Hepatocyte (in vitro differentiated cells): ENCODE data around the gene SIRT6. TPM values are rescaled to one million over a fixed set of nuclear protein-coding genes. Genes with fewer than 3 reads are reported as not detected.

Source experiments
- DNase-seq: peaks from one replicate; pipeline ENCODE4 v3.0.0-alpha.2; 2016; ENCODE audit warnings: low spot score
- H2AFZ ChIP-seq: fragments of 200-600 bp; sonication (generic); 2 replicates; pipeline ENCODE4 v1.6.0; 2016; ENCODE audit warnings: antibody characterized with exemption, mild to moderate bottlenecking
- H3K27ac ChIP-seq: fragments of 200-600 bp; sonication (generic); 2 replicates; pipeline ENCODE4 v1.5.1; 2016; ENCODE audit warnings: mild to moderate bottlenecking
- H3K27me3 ChIP-seq: fragments of 200-600 bp; sonication (generic); 2 replicates; pipeline ENCODE4 v1.6.1; 2016
- H3K36me3 ChIP-seq: fragments of 200-600 bp; sonication (generic); replicated peaks from 2 replicates; pipeline ENCODE4 v1.5.1; 2016; ENCODE audit warnings: low read depth; ENCODE audit not compliant: insufficient read depth
- H3K4me1 ChIP-seq: fragments of 200-600 bp; sonication (generic); 2 replicates; pipeline ENCODE4 v1.5.1; 2016; ENCODE audit warnings: mild to moderate bottlenecking, moderate library complexity; ENCODE audit not compliant: insufficient read depth
- H3K4me2 ChIP-seq: fragments of 200-600 bp; sonication (generic); 2 replicates; pipeline ENCODE4 v1.6.0; 2016
- H3K4me3 ChIP-seq: fragments of 200-600 bp; sonication (generic); 2 replicates; pipeline ENCODE4 v1.5.1; 2016; ENCODE audit warnings: mild to moderate bottlenecking
- H3K79me2 ChIP-seq: fragments of 200-600 bp; sonication (generic); 2 replicates; pipeline ENCODE4 v1.6.0; 2017; ENCODE audit warnings: mild to moderate bottlenecking
- H3K9me2 ChIP-seq: fragments of 200-600 bp; sonication (generic); replicated peaks from 2 replicates; pipeline ENCODE4 v1.6.0; 2017; ENCODE audit warnings: mild to moderate bottlenecking; ENCODE audit not compliant: insufficient read depth
- H3K9me3 ChIP-seq: fragments of 200-600 bp; sonication (generic); 2 replicates; pipeline ENCODE4 v1.5.1; 2016; ENCODE audit warnings: low read depth, mild to moderate bottlenecking
- H4K20me1 ChIP-seq: fragments of 200-600 bp; sonication (generic); 2 replicates; pipeline ENCODE4 v1.6.0; 2016; ENCODE audit warnings: mild to moderate bottlenecking; ENCODE audit not compliant: insufficient read depth, poor library complexity, severe bottlenecking
- CTCF ChIP-seq: fragments of 200-600 bp; sonication (generic); IDR thresholded peaks from 2 replicates; pipeline ENCODE4 v1.5.1; 2016; ENCODE audit warnings: antibody characterized with exemption, mild to moderate bottlenecking; ENCODE audit not compliant: poor library complexity
- EZH2 ChIP-seq: fragments of 200-600 bp; sonication (generic); IDR thresholded peaks from 2 replicates; pipeline ENCODE4 v1.6.1; 2016; ENCODE audit warnings: antibody characterized with exemption, mild to moderate bottlenecking, borderline replicate concordance
- EZH2phosphoT487 ChIP-seq: fragments of 200-600 bp; sonication (generic); IDR thresholded peaks from one replicate; pipeline ENCODE4 v1.6.1; 2018; ENCODE audit warnings: antibody characterized with exemption, mild to moderate bottlenecking, low read depth, moderate library complexity; ENCODE audit not compliant: unreplicated experiment, severe bottlenecking
- WGBS: methylation state at CpG from one replicate; pipeline ENCODE4 v1.1.6; 2016; ENCODE audit warnings: low lambda C conversion rate; ENCODE audit errors: missing lambda C conversion rate; 5-methylcytosine and 5-hydroxymethylcytosine counted together
- polyA plus RNA-seq: library from polyadenylated mRNA; unstranded; fragments of >200 nt; fragmentation: Nextera tagmentation; extraction: Ambion mirVana; gene quantifications from 2 replicates; pipeline ENCODE4 v1.2.1, GENCODE V29; 2016
- total RNA-seq: library from RNA; depleted of rRNA; stranded (reverse); fragments of >200 nt; gene quantifications from 2 replicates; pipeline ENCODE4 v1.2.3, GENCODE V29; 2014

Gene SIRT6
- total and polyA plus RNA-seq, 2 experiments from 2014 or later, result 9.9 to 15.7 TPM

- Histone ChIP-seq H4K20me1 (no peaks in the 10 kb centered on the region), H3K4me1 (no peaks in the 10 kb centered on the region), H3K9me3 (no peaks in the 10 kb centered on the region), H3K4me3 (no peak overlapping the region), H2AFZ (no peak overlapping the region), H3K36me3 (no peaks in the 10 kb centered on the region), H3K27ac (no peak overlapping the region), H3K79me2 (peaks cover 18% of the 10 kb centered on the region), H3K27me3 (no peaks in the 10 kb centered on the region), H3K9me2 (no peaks in the 10 kb centered on the region), H3K4me2 (no peak overlapping the region)
- TF ChIP-seq EZH2 (no peak), CTCF (no peak), EZH2phosphoT487 (no peak)
- DNase-seq, result no peak
- 95% methylated on average over 5 of the region's 5 CpGs for WGBS
Measured at GRCh38 chr19:4177146-4177545, 5.2 kb downstream of the SIRT6 start.

GRCh38 chr19:4175669-4175931, 6.8 kb downstream of the SIRT6 start:
- Histone ChIP-seq H4K20me1 (no peaks in the 10 kb centered on the region), H3K9me3 (no peaks in the 10 kb centered on the region), H3K4me1 (no peaks in the 10 kb centered on the region), H2AFZ (no peak overlapping the region), H3K4me2 (no peak overlapping the region), H3K36me3 (no peaks in the 10 kb centered on the region), H3K4me3 (no peak overlapping the region), H3K9me2 (no peaks in the 10 kb centered on the region), H3K27ac (no peak overlapping the region), H3K79me2 (peaks cover 4% of the 10 kb centered on the region), H3K27me3 (no peaks in the 10 kb centered on the region)
- TF ChIP-seq EZH2phosphoT487 (no peak), EZH2 (no peak), CTCF (no peak)
- DNase-seq, result no peak
- 96% methylated on average over 12 of the region's 12 CpGs for whole genome bisulfite sequencing

- Histone ChIP-seq H3K9me3 (no peaks in the 10 kb centered on the region), H3K4me3 (no peak overlapping the region), H3K4me1 (no peaks in the 10 kb centered on the region), H3K79me2 (no peaks in the 10 kb centered on the region), H3K27me3 (no peaks in the 10 kb centered on the region), H3K9me2 (no peaks in the 10 kb centered on the region), H3K4me2 (no peak overlapping the region), H3K36me3 (no peaks in the 10 kb centered on the region), H4K20me1 (no peaks in the 10 kb centered on the region), H3K27ac (peak overlapping the region; percentile 94), H2AFZ (no peak overlapping the region)
- TF ChIP-seq EZH2 (no peak), EZH2phosphoT487 (no peak), CTCF (no peak)
- no peak for DNase-seq
- 95% methylated on average over 22 of the region's 41 CpGs for whole genome bisulfite sequencing
Measured at GRCh38 chr19:4174895-4175668, 7.3 kb downstream of the SIRT6 start.
